GM23248 (cell line): ENCODE data around the gene RAB40B. TPM values are rescaled to one million over a fixed set of nuclear protein-coding genes. Genes with fewer than 3 reads are reported as not detected.

Experiments
- DNase-seq: peaks from one replicate; pipeline ENCODE4 v3.0.0-alpha.2; 2015
- H2AFZ ChIP-seq: fragments of 200-600 bp; sonication (generic); 2 replicates; pipeline ENCODE4 v1.6.1; 2016; ENCODE audit warnings: antibody characterized with exemption
- H3F3A ChIP-seq: fragments of 200-600 bp; sonication (generic); 2 replicates; pipeline ENCODE4 v1.6.1; 2016; ENCODE audit warnings: mild to moderate bottlenecking, antibody characterized with exemption, mixed run types; ENCODE audit not compliant: insufficient read depth
- H3K27ac ChIP-seq: fragments of 200-600 bp; sonication (generic); 2 replicates; pipeline ENCODE4 v1.5.1; 2016; ENCODE audit warnings: mild to moderate bottlenecking
- H3K27me3 ChIP-seq: fragments of 200-600 bp; sonication (generic); replicated peaks from 2 replicates; pipeline ENCODE4 v1.6.1; 2016; ENCODE audit warnings: mild to moderate bottlenecking; ENCODE audit not compliant: insufficient read depth
- H3K36me3 ChIP-seq: fragments of 200-600 bp; sonication (generic); 2 replicates; pipeline ENCODE4 v1.6.1; 2016; ENCODE audit warnings: low read depth, mild to moderate bottlenecking
- H3K4me1 ChIP-seq: fragments of 200-600 bp; sonication (generic); 2 replicates; pipeline ENCODE4 v1.6.1; 2016; ENCODE audit warnings: mild to moderate bottlenecking; ENCODE audit not compliant: insufficient read depth
- H3K4me2 ChIP-seq: fragments of 200-600 bp; sonication (generic); one replicate; pipeline ENCODE4 v1.6.1; 2016; ENCODE audit warnings: mild to moderate bottlenecking; ENCODE audit not compliant: unreplicated experiment
- H3K4me3 ChIP-seq: fragments of 200-600 bp; sonication (generic); 2 replicates; pipeline ENCODE4 v1.5.1; 2016; ENCODE audit warnings: mild to moderate bottlenecking
- H3K79me2 ChIP-seq: fragments of 200-600 bp; sonication (generic); 2 replicates; pipeline ENCODE4 v1.6.1; 2016; ENCODE audit warnings: mild to moderate bottlenecking; ENCODE audit not compliant: insufficient read depth
- H3K9ac ChIP-seq: fragments of 200-600 bp; sonication (generic); 2 replicates; pipeline ENCODE4 v1.6.1; 2016; ENCODE audit warnings: mild to moderate bottlenecking
- H3K9me2 ChIP-seq: fragments of 200-600 bp; sonication (generic); 2 replicates; pipeline ENCODE4 v1.6.1; 2016; ENCODE audit warnings: mixed run types, mild to moderate bottlenecking, moderate library complexity; ENCODE audit not compliant: insufficient read depth
- H3K9me3 ChIP-seq: fragments of 200-600 bp; sonication (generic); one replicate; pipeline ENCODE4 v1.6.1; 2017; ENCODE audit warnings: low read depth
- H4K20me1 ChIP-seq: fragments of 200-600 bp; sonication (generic); 2 replicates; pipeline ENCODE4 v1.6.0; 2016; ENCODE audit not compliant: insufficient read depth
- EZH2 ChIP-seq: fragments of 200-600 bp; sonication (generic); IDR thresholded peaks from 2 replicates; pipeline ENCODE4 v1.6.1; 2018; ENCODE audit warnings: antibody characterized with exemption, mild to moderate bottlenecking; ENCODE audit not compliant: insufficient read depth, poor library complexity, severe bottlenecking
- EZH2phosphoT487 ChIP-seq: fragments of 200-600 bp; sonication (generic); IDR thresholded peaks from 2 replicates; pipeline ENCODE4 v1.6.1; 2018; ENCODE audit warnings: antibody characterized with exemption, moderate library complexity, mild to moderate bottlenecking, low read depth; ENCODE audit not compliant: insufficient read depth
- WGBS, 2 experiments: methylation state at CpG; one replicate each; pipeline ENCODE4 v1.1.6; 2015 to 2017; ENCODE audit warnings: low lambda C conversion rate in 2 of 2, low coverage in 1 of 2; ENCODE audit errors: missing lambda C conversion rate in 2 of 2; 5-methylcytosine and 5-hydroxymethylcytosine counted together
- in situ Hi-C: fragments of 300-500 bp; cut with MboI; formaldehyde crosslinking; loops from 2 replicates; pipeline ENCODE4 v1.15.0; 2020
- polyA plus RNA-seq: library from polyadenylated mRNA; unstranded; fragments of >200 nt; fragmentation: Nextera tagmentation; extraction: Ambion mirVana; gene quantifications from 2 replicates; pipeline ENCODE4 v1.2.1, GENCODE V29; 2016
- total RNA-seq: library from RNA; depleted of rRNA; stranded (reverse); fragments of >200 nt; shearing (Covaris generic); gene quantifications from 2 replicates; pipeline ENCODE4 v1.2.3, GENCODE V29; 2014

Gene RAB40B
- total and polyA plus RNA-seq, 2 experiments from 2014 or later, result 23.7 to 23.8 TPM

GRCh38 chr17:82653651-82654528 lies 44.6 kb downstream of the RAB40B start:
- Histone ChIP-seq H3K4me2 (no peak overlapping the region), H3K79me2 (no peaks in the 10 kb centered on the region), H3F3A (no peaks in the 10 kb centered on the region), H3K9me3 (no peaks in the 10 kb centered on the region), H3K4me1 (no peaks in the 10 kb centered on the region), H2AFZ (no peak overlapping the region), H3K27me3 (no peaks in the 10 kb centered on the region), H3K36me3 (no peaks in the 10 kb centered on the region), H3K9me2 (no peaks in the 10 kb centered on the region), H4K20me1 (no peaks in the 10 kb centered on the region), H3K27ac (no peak overlapping the region), H3K4me3 (no peak overlapping the region), H3K9ac (no peak overlapping the region)
- TF ChIP-seq EZH2, result no peak
- TF ChIP-seq EZH2phosphoT487, result no peak
- in situ Hi-C loops, result no loop called here
- DNase-seq, result no peak
- WGBS, 2 experiments, result 87 to 88% methylated on average over 29 to 30 of the region's 30 CpGs

- H3K4me2 ChIP-seq, result no peak overlapping the region
- no peaks in the 10 kb centered on the region for H3F3A ChIP-seq
- H3K4me3 ChIP-seq, result no peak overlapping the region
- H3K79me2 ChIP-seq, result peaks cover 23% of the 10 kb centered on the region
- no peaks in the 10 kb centered on the region for H3K27me3 ChIP-seq
- TF ChIP-seq EZH2phosphoT487 (no peak), EZH2 (no peak)
- WGBS, 2 experiments, result 67 to 74% methylated on average over 8 to 10 of the region's 10 CpGs
- no peaks in the 10 kb centered on the region for H3K9me2 ChIP-seq
- H3K4me1 ChIP-seq, result peaks cover 4% of the 10 kb centered on the region; the same call in 1 of the 2 replicates
- in situ Hi-C loops, result no loop called here
- H3K9me3 ChIP-seq, result no peaks in the 10 kb centered on the region
- no peaks in the 10 kb centered on the region for H3K36me3 ChIP-seq
- H2AFZ ChIP-seq, result no peak overlapping the region
- peaks cover 8% of the 10 kb centered on the region; the same call in 1 of the 2 replicates for H4K20me1 ChIP-seq
- H3K9ac ChIP-seq, result no peak overlapping the region
- no peak overlapping the region for H3K27ac ChIP-seq
- DNase-seq, result no peak
Observed at GRCh38 chr17:82650723-82651122, 47.8 kb downstream of the RAB40B start.

GRCh38 chr17:82649501-82650261 lies 48.8 kb downstream of the RAB40B start:
- in situ Hi-C loops, result no loop called here
- no peak for TF ChIP-seq EZH2
- TF ChIP-seq EZH2phosphoT487, result no peak
- Histone ChIP-seq H3K4me3 (no peak overlapping the region), H3K9ac (no peak overlapping the region), H3K36me3 (no peaks in the 10 kb centered on the region), H3K27me3 (no peaks in the 10 kb centered on the region), H3K27ac (no peak overlapping the region), H4K20me1 (peaks cover 16% of the 10 kb centered on the region), H2AFZ (no peak overlapping the region), H3K9me2 (no peaks in the 10 kb centered on the region), H3K4me2 (no peak overlapping the region), H3K4me1 (peaks cover 4% of the 10 kb centered on the region; the same call in 1 of the 2 replicates), H3K79me2 (peaks cover 33% of the 10 kb centered on the region), H3K9me3 (no peaks in the 10 kb centered on the region), H3F3A (no peaks in the 10 kb centered on the region)
- DNase-seq, result no peak
- WGBS, 2 experiments, result 84 to 86% methylated on average over 21 to 22 of the region's 22 CpGs

- Histone ChIP-seq H3F3A (no peaks in the 10 kb centered on the region), H3K36me3 (no peaks in the 10 kb centered on the region), H3K4me1 (peaks cover 4% of the 10 kb centered on the region; the same call in 1 of the 2 replicates), H3K27me3 (no peaks in the 10 kb centered on the region), H4K20me1 (peaks cover 18% of the 10 kb centered on the region), H3K9me3 (no peaks in the 10 kb centered on the region), H3K4me2 (no peak overlapping the region), H3K4me3 (no peak overlapping the region), H3K27ac (no peak overlapping the region), H3K9me2 (no peaks in the 10 kb centered on the region), H3K79me2 (peaks cover 41% of the 10 kb centered on the region), H3K9ac (no peak overlapping the region), H2AFZ (no peak overlapping the region; the same call in 1 of the 2 replicates)
- DNase-seq, result no peak
- 12 to 30% methylated on average over 5 to 31 of the region's 37 CpGs for WGBS, 2 experiments
- in situ Hi-C loops, result no loop called here
- TF ChIP-seq EZH2phosphoT487 (no peak), EZH2 (no peak)
Observed at GRCh38 chr17:82648742-82649331, 49.7 kb downstream of the RAB40B start.
